Panc1 (cell line): ENCODE measurements around the gene SLC35F1.

Experiments
- CTCF ChIP-seq: fragments of 450-650 bp; IDR thresholded peaks from 2 replicates; pipeline ENCODE4 v1.5.1; 2017; ENCODE audit warnings: mild to moderate bottlenecking
- POLR2AphosphoS5 ChIP-seq: IDR thresholded peaks from 2 replicates; pipeline ENCODE4 v1.6.1; 2012; ENCODE audit warnings: mild to moderate bottlenecking, low read depth, low read length, moderate library complexity
- REST ChIP-seq, 2 experiments: IDR thresholded peaks; 2 replicates each; pipeline ENCODE4 v1.6.1; 2011 to 2012; ENCODE audit warnings: low read depth in 2 of 2, control low read depth in 1 of 2, low read length in 1 of 2, mild to moderate bottlenecking in 1 of 2, moderate library complexity in 1 of 2; ENCODE audit not compliant: insufficient read depth in 1 of 2
- TCF7L2 ChIP-seq: IDR thresholded peaks from 2 replicates; pipeline ENCODE4 v1.6.1; 2011; ENCODE audit warnings: mild to moderate bottlenecking, low read depth, low read length, inconsistent platforms

DNA sequence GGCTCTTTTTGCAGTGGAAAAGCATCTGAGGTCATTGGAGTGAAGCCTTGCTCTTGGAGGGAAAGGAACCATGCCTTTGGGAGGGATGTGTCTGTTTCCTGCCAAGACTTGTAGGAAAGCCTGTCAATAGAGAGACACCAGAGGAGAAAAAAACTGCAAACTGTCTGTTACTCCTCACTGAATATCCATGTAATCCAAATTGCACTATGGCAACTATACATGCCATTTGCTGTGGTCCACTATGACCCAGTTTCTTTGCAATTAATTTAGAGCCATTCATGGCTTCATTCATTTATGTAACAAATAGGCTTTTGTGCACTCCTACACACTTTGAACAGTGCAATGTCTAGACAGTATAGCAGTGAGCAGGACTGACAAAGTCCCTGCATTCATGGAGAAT, 296.5 kb downstream of the SLC35F1 start:
- TF ChIP-seq POLR2AphosphoS5 (no peak), CTCF (no peak), TCF7L2 (no peak), REST (IDR thresholded peaks at IDR 0.05; ENCODE audit: insufficient read depth in 1 of 2, low read depth in 2 of 2, low read length in 1 of 2) (no peak)
